ENCODE results near the gene FMN2.

GRCh38 chr1:240405751-240406150 is 314.1 kb downstream of the FMN2 start:
- TF ChIP-seq EZH2 (IDR thresholded peaks at IDR 0.05; ENCODE audit: borderline replicate concordance, low read length) (no peak), CTCF (conservative IDR thresholded peaks at IDR 0.05 in 1 of 2, IDR thresholded peaks at IDR 0.05 in 1 of 2; ENCODE audit: extremely low read depth in 1 of 2, insufficient read depth in 1 of 2, low read depth in 1 of 2, low read length in 2 of 2) (no peak)
